Loucy (cell line): ENCODE data around the gene PDE4A.

Experiments used
- EZH2phosphoT487 ChIP-seq: fragments of 200-600 bp; IDR thresholded peaks from 2 replicates; pipeline ENCODE4 v1.6.1; 2018; ENCODE audit warnings: antibody characterized with exemption, mild to moderate bottlenecking, moderate library complexity, borderline replicate concordance
- TF ChIP-seq, protein P1 (sequence below): fragments of 200-600 bp; sonication (generic); conservative IDR thresholded peaks from 2 replicates; pipeline ENCODE4 v1.5.1; 2014; ENCODE audit warnings: mild to moderate bottlenecking, antibody characterized with exemption, low read length

DNA sequence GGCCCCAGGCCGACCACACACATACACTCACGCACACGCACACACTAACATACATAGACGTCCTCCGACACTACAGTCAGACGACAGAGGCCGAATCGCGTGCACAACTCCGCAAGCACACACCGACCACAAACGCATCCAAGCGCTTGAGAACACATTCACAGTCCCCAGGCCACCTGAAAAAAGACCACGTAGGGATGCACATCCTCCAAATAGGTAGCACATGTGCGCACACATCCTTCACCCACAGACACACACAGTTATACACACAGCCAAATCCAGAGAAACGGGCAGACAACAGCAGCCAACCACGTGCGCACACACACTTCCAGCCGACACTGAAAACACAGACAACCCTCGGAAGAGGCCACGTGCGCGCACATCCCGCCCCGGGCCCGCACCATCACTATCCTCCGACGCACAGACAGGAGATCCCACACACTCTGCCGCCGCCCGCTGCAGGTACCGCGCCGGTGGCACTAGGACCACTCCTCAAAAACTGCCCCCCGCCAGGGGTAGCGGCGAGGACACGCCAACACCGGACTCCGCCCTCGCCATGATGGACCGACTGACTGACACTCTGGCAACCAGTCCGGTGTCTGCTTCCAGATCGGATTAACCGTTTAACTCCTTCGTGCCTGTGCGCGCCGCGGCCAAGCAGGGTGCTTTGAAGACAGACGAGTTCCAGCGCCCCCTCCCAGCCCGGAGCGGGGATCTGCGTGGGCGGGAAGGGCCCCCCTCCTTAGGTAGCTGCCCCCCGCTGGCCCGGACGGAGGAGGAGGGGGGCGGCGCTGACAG lies 493 bp upstream of the PDE4A start:
- TF ChIP-seq, protein P1, sequence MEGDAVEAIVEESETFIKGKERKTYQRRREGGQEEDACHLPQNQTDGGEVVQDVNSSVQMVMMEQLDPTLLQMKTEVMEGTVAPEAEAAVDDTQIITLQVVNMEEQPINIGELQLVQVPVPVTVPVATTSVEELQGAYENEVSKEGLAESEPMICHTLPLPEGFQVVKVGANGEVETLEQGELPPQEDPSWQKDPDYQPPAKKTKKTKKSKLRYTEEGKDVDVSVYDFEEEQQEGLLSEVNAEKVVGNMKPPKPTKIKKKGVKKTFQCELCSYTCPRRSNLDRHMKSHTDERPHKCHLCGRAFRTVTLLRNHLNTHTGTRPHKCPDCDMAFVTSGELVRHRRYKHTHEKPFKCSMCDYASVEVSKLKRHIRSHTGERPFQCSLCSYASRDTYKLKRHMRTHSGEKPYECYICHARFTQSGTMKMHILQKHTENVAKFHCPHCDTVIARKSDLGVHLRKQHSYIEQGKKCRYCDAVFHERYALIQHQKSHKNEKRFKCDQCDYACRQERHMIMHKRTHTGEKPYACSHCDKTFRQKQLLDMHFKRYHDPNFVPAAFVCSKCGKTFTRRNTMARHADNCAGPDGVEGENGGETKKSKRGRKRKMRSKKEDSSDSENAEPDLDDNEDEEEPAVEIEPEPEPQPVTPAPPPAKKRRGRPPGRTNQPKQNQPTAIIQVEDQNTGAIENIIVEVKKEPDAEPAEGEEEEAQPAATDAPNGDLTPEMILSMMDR: no peak
- TF ChIP-seq EZH2phosphoT487: no peak
